ENCODE data around the gene TCERG1L.

The TCERG1L gene

DNA sequence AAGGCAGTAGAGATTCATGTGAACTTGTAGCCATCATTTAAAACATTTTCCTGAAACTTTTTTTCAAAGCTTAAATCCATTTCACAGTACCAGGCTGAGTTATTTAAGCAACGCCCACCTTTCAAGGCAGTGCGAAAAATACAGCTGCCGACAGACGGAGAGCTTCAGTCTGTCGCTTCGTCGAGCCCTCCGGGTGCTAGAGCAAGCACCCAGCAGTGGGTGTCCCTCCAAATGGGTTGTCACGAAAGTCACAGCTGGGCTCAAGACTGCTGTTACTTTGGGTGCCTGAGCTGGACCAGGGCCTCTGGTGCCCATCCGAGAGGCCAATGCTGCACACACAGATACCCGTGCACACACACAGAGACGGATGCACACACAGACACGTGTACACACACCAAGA, 135.6 kb downstream of the TCERG1L start:
- no peak for DNase-seq (ENCODE audit: low read depth, low spot score)
- TF ChIP-seq, protein P1, sequence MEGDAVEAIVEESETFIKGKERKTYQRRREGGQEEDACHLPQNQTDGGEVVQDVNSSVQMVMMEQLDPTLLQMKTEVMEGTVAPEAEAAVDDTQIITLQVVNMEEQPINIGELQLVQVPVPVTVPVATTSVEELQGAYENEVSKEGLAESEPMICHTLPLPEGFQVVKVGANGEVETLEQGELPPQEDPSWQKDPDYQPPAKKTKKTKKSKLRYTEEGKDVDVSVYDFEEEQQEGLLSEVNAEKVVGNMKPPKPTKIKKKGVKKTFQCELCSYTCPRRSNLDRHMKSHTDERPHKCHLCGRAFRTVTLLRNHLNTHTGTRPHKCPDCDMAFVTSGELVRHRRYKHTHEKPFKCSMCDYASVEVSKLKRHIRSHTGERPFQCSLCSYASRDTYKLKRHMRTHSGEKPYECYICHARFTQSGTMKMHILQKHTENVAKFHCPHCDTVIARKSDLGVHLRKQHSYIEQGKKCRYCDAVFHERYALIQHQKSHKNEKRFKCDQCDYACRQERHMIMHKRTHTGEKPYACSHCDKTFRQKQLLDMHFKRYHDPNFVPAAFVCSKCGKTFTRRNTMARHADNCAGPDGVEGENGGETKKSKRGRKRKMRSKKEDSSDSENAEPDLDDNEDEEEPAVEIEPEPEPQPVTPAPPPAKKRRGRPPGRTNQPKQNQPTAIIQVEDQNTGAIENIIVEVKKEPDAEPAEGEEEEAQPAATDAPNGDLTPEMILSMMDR (IDR thresholded peaks at IDR 0.05; ENCODE audit: insufficient read depth, low read length, missing control alignments) = no peak
- no peak overlapping the region for H3K4me3 ChIP-seq (ENCODE audit: low read depth, low read length)
- CTCF ChIA-PET = no interaction called here
- POLR2A ChIA-PET = no interaction called here

DNA sequence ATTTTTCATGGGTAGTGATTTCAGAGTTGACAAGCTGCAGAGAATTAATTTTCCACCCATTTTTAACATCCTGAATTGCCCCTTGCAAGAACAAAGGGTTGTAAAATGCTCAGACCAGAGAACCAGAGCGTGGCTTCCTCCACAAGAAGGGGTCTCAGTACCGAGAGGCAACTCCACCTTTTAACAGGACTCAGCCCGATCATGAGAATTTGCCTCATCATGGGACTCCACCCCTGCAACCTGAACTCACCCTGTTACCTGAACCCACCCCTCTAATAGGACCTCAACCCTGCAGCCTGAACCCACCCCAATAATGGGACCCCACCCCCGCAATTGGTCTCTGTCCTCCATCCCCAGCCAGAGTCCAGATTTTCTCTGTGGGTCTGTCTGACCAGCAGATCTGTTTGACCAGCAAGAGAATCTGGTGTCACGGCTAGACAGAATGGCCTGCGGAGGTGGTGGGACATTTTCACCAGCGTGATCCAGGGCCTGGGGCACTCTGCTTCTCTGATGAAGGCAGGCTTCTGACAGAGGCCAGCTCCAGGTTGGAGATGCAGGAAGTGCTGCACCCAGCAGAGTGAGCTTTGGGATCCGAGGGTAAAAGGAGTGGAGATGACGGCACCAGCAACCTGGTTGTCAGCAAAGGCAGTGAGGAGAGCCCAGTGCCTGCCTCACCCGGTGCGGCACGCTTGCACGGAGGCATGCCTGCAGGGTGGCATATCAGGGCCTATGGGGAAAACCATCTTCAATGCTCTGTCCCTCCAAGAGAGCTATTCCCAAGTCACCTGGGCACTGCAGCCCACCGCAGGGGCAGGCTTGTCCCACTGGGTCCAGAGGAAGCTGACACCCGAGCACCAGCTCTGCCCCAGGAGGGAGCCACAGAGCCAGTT, 136.6 kb downstream of the TCERG1L start:
- ChIA-PET CTCF (no interaction called here), POLR2A (no interaction called here)
- no peak overlapping the region for H3K4me3 ChIP-seq (ENCODE audit: low read depth, low read length)
- no peak for DNase-seq (ENCODE audit: low read depth, low spot score)
- TF ChIP-seq, protein P1 (IDR thresholded peaks at IDR 0.05; ENCODE audit: insufficient read depth, low read length, missing control alignments) = no peak

DNA sequence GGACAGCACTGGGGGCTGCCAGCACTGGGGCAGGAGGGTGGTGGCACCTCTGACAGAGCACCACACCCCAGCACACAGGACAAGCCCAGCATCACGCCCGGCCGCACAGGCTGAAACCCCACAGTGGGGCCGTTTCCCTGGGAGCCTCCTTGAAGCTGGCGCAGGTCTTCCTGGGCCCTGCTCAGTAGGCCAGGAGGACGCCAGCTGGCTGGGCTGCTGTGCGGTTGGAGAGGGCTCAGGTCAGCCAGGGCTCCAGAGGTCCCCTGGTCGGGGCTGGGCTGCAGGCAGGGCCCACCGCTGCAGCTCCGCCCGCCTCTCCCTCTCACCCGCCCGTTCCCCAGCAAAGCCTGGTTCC, 137.3 kb downstream of the TCERG1L start:
- H3K4me3 ChIP-seq (ENCODE audit: low read depth, low read length) = no peak overlapping the region
- no peak for DNase-seq (ENCODE audit: low read depth, low spot score)
- CTCF ChIA-PET = no interaction called here
- TF ChIP-seq, protein P1 (IDR thresholded peaks at IDR 0.05; ENCODE audit: insufficient read depth, low read length, missing control alignments) = no peak
- POLR2A ChIA-PET = no interaction called here

DNA sequence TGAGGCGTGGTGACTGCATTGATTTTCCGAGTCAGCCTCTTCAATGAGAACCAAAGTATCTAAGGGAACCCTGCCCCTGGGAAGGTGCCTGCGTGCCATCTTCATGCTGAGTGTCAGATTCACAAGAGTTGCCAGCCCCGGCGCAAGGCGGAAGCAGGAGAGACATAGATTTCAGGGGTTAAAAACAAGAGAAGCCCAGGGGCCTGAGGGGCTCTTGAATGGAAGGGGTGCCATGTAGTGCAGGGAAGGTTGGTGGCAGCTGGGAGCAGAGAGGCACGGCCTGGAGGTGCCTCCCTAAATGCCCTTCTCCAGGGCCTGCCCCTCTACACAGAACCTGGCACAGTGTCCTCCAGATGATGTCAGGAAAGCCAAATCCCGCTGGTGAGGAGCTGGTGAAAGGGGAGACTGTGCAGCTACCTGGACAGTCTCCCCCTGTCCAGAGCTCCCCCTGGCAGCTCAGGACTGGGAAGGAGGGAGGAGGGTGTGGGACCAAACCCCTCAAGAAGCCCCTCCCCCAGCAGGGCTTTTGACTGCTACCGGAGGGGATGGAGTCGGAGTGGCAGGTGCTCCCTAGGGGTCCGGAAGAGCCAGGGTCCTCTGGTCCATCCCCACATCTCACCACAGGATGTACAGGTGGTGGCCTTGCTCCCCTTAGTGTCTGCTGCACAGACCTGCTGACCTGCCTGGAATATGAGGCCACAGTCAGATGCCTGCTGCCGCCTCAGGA, 137.9 kb downstream of the TCERG1L start:
- ChIA-PET CTCF (no interaction called here), POLR2A (no interaction called here)
- TF ChIP-seq, protein P1 (IDR thresholded peaks at IDR 0.05; ENCODE audit: insufficient read depth, low read length, missing control alignments) = no peak
- no peak for DNase-seq (ENCODE audit: low read depth, low spot score)
- no peak overlapping the region for H3K4me3 ChIP-seq (ENCODE audit: low read depth, low read length)

DNA sequence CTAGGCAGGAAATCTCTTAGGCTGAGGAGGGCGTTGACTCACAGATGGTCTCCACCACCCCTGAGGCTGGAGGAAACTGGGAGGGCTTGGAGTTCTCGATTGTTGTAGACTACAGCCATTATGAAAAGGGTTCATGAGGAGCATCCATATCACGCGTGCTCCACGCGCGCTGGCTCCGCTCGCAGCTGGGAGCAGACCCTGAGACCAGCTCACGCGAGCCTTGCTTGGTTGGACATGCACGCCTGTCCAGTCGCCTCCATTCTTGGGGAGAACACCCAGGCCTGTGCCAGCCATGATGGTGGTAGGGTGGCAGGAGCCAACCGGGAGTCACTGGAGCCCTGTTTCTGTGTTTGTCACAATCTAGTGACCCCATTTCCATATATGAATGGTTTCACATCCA, 139.1 kb downstream of the TCERG1L start:
- POLR2A ChIA-PET = no interaction called here
- CTCF ChIA-PET = no interaction called here
- TF ChIP-seq, protein P1 (IDR thresholded peaks at IDR 0.05; ENCODE audit: insufficient read depth, low read length, missing control alignments) = no peak
- H3K4me3 ChIP-seq (ENCODE audit: low read depth, low read length) = no peak overlapping the region
- no peak for DNase-seq (ENCODE audit: low read depth, low spot score)

DNA sequence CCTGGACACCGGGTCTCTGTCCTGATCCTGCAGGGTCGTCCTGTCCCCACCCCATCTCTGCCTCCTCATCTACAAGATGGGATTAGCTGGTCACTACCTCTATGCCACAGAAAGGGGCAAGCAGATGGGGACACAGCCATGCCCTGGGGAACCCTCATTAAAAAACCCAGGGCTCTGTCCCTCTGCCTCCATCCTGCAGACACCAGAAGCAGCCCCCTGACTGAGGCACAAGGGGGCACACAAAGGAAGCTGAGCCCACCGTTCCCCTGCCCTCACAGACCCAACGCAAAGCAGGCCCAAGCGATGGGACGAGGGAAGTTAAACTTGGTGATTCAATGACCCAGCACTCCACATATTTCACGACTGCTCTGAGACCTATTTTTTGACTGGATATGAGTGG, 142.4 kb downstream of the TCERG1L start:
- TF ChIP-seq, protein P1 (IDR thresholded peaks at IDR 0.05; ENCODE audit: insufficient read depth, low read length, missing control alignments) = no peak
- ChIA-PET POLR2A (no interaction called here), CTCF (no interaction called here)
- no peak for DNase-seq (ENCODE audit: low read depth, low spot score)
- H3K4me3 ChIP-seq (ENCODE audit: low read depth, low read length) = no peak overlapping the region

Data from AG04449 (cell line).